ENCODE measurements around the gene MST1.

GRCh38 chr3:49665822-49666519 is 23.3 kb downstream of the MST1 start:
- no peak for TF ChIP-seq FOXK2 (IDR thresholded peaks at IDR 0.05)
- no peak for TF ChIP-seq SP1 (IDR thresholded peaks at IDR 0.05)
- no peak for TF ChIP-seq PKNOX1 (IDR thresholded peaks at IDR 0.05)
- TF ChIP-seq TARDBP (IDR thresholded peaks at IDR 0.05): no peak
- no peak for TF ChIP-seq LEF1 (IDR thresholded peaks at IDR 0.05; ENCODE audit: borderline replicate concordance)

Measured in HEK293T (cell line).